Measurements from ENCODE around the gene ZDHHC22.

Gene ZDHHC22

GRCh38 chr14:77155083-77155482, 13.5 kb upstream of the ZDHHC22 start:
- DNase-seq: no peak

- DNase-seq: no peak
Measured at GRCh38 chr14:77154421-77154820, 12.8 kb upstream of the ZDHHC22 start.

- DNase-seq: no peak
Measured at GRCh38 chr14:77153802-77154201, 12.2 kb upstream of the ZDHHC22 start.

GRCh38 chr14:77151918-77152588, 10.5 kb upstream of the ZDHHC22 start:
- peak; percentile 25 for DNase-seq

- DNase-seq: no peak
Measured at GRCh38 chr14:77151245-77151644, 9.7 kb upstream of the ZDHHC22 start.

GRCh38 chr14:77148510-77149231, 7.1 kb upstream of the ZDHHC22 start:
- DNase-seq: no peak

GRCh38 chr14:77145975-77146740, 4.6 kb upstream of the ZDHHC22 start:
- DNase-seq: no peak

- no peak for DNase-seq
Measured at GRCh38 chr14:77144412-77145115, 3.0 kb upstream of the ZDHHC22 start.

GRCh38 chr14:77143071-77143470, 1.5 kb upstream of the ZDHHC22 start:
- DNase-seq: no peak

- DNase-seq: no peak
Measured at GRCh38 chr14:77142005-77142800, 612 bp upstream of the ZDHHC22 start.

GRCh38 chr14:77140359-77141213, 1.0 kb downstream of the ZDHHC22 start:
- peak; percentile 6 for DNase-seq

GRCh38 chr14:77139540-77140358, 1.8 kb downstream of the ZDHHC22 start:
- peak; percentile 46 for DNase-seq

GRCh38 chr14:77139022-77139421, 2.6 kb downstream of the ZDHHC22 start:
- DNase-seq: no peak

GRCh38 chr14:77133720-77134338, 7.8 kb downstream of the ZDHHC22 start:
- peak; percentile 68 for DNase-seq

GRCh38 chr14:77131871-77132486, 9.6 kb downstream of the ZDHHC22 start:
- DNase-seq: no peak

- no peak for DNase-seq
Measured at GRCh38 chr14:77131206-77131605, 10.4 kb downstream of the ZDHHC22 start.

- no peak for DNase-seq
Measured at GRCh38 chr14:77130386-77130785, 11.2 kb downstream of the ZDHHC22 start.

- DNase-seq: no peak
Measured at GRCh38 chr14:77128414-77128891, 13.1 kb downstream of the ZDHHC22 start.

- no peak for DNase-seq
Measured at GRCh38 chr14:77126461-77126990, 15.1 kb downstream of the ZDHHC22 start.

Data from fibroblast of skin of back (primary cell).